ENCODE measurements around the gene DCST2. TPM values are rescaled to one million over a fixed set of nuclear protein-coding genes. Genes with fewer than 3 reads are reported as not detected.

The DCST2 gene
- polyA plus RNA-seq, 1 donor from 2014 or later = 1.8 TPM

- Histone ChIP-seq H3K4me3 (ENCODE audit: low read length) (peak overlapping the region; percentile 63), H3K9me2 (ENCODE audit: insufficient read depth, low read length) (no peaks in the 10 kb centered on the region), H3K79me2 (replicated peaks; ENCODE audit: insufficient read depth, low read length) (peaks cover 4% of the 10 kb centered on the region), H3F3A (ENCODE audit: insufficient read depth, low read length, poor library complexity, severe bottlenecking) (no peaks in the 10 kb centered on the region), H3K27me3 (ENCODE audit: insufficient read depth, low read depth, low read length) (no peaks in the 10 kb centered on the region), H3K4me2 (ENCODE audit: low read length) (no peak overlapping the region), H3K9me3 (ENCODE audit: low read length) (no peaks in the 10 kb centered on the region), H3K9ac (ENCODE audit: low read length) (peak overlapping the region; percentile 64), H3K27ac (ENCODE audit: low read length) (peak overlapping the region; percentile 72), H4K20me1 (ENCODE audit: insufficient read depth) (no peaks in the 10 kb centered on the region), H3K36me3 (ENCODE audit: insufficient read depth, low read length) (no peaks in the 10 kb centered on the region), H2AFZ (ENCODE audit: low read depth, low read length) (peak overlapping the region; percentile 14)
- TF ChIP-seq EZH2 (IDR thresholded peaks at IDR 0.05; ENCODE audit: borderline replicate concordance, insufficient read depth, low read length, poor library complexity, severe bottlenecking) = no peak
- TF ChIP-seq, protein P1, sequence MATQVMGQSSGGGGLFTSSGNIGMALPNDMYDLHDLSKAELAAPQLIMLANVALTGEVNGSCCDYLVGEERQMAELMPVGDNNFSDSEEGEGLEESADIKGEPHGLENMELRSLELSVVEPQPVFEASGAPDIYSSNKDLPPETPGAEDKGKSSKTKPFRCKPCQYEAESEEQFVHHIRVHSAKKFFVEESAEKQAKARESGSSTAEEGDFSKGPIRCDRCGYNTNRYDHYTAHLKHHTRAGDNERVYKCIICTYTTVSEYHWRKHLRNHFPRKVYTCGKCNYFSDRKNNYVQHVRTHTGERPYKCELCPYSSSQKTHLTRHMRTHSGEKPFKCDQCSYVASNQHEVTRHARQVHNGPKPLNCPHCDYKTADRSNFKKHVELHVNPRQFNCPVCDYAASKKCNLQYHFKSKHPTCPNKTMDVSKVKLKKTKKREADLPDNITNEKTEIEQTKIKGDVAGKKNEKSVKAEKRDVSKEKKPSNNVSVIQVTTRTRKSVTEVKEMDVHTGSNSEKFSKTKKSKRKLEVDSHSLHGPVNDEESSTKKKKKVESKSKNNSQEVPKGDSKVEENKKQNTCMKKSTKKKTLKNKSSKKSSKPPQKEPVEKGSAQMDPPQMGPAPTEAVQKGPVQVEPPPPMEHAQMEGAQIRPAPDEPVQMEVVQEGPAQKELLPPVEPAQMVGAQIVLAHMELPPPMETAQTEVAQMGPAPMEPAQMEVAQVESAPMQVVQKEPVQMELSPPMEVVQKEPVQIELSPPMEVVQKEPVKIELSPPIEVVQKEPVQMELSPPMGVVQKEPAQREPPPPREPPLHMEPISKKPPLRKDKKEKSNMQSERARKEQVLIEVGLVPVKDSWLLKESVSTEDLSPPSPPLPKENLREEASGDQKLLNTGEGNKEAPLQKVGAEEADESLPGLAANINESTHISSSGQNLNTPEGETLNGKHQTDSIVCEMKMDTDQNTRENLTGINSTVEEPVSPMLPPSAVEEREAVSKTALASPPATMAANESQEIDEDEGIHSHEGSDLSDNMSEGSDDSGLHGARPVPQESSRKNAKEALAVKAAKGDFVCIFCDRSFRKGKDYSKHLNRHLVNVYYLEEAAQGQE (IDR thresholded peaks at IDR 0.05; ENCODE audit: borderline replicate concordance) = no peak
- no peak for TF ChIP-seq EP300 (conservative IDR thresholded peaks at IDR 0.05; ENCODE audit: poor library complexity, severe bottlenecking)
- no peak for TF ChIP-seq TAF1 (IDR thresholded peaks at IDR 0.05; ENCODE audit: low read depth)
- TF ChIP-seq MXI1 (conservative IDR thresholded peaks at IDR 0.05; ENCODE audit: poor library complexity, severe bottlenecking) = no peak
- TF ChIP-seq SMC3 (conservative IDR thresholded peaks at IDR 0.05; ENCODE audit: poor library complexity) = no peak
- no peak for TF ChIP-seq RAD21 (conservative IDR thresholded peaks at IDR 0.05)
- no peak for TF ChIP-seq CTCF (IDR thresholded peaks at IDR 0.05; ENCODE audit: poor library complexity, severe bottlenecking)
- no peak for TF ChIP-seq POLR2AphosphoS5 (IDR thresholded peaks at IDR 0.05)
Observed at GRCh38 chr1:155069551-155070157, 36.1 kb upstream of the DCST2 start.

- H3K9ac ChIP-seq (ENCODE audit: low read length) = no peak overlapping the region
- peaks cover 8% of the 10 kb centered on the region for H3K79me2 ChIP-seq (replicated peaks; ENCODE audit: insufficient read depth, low read length)
- no peak for TF ChIP-seq RAD21 (conservative IDR thresholded peaks at IDR 0.05)
- no peak for TF ChIP-seq EZH2 (IDR thresholded peaks at IDR 0.05; ENCODE audit: borderline replicate concordance, insufficient read depth, low read length, poor library complexity, severe bottlenecking)
- no peak for TF ChIP-seq CTCF (IDR thresholded peaks at IDR 0.05; ENCODE audit: poor library complexity, severe bottlenecking)
- no peak for TF ChIP-seq POLR2AphosphoS5 (IDR thresholded peaks at IDR 0.05)
- TF ChIP-seq TAF1 (IDR thresholded peaks at IDR 0.05; ENCODE audit: low read depth) = no peak
- no peak for TF ChIP-seq MXI1 (conservative IDR thresholded peaks at IDR 0.05; ENCODE audit: poor library complexity, severe bottlenecking)
- TF ChIP-seq EP300 (conservative IDR thresholded peaks at IDR 0.05; ENCODE audit: poor library complexity, severe bottlenecking) = no peak
- no peak for TF ChIP-seq SMC3 (conservative IDR thresholded peaks at IDR 0.05; ENCODE audit: poor library complexity)
- TF ChIP-seq, protein P1 (IDR thresholded peaks at IDR 0.05; ENCODE audit: borderline replicate concordance) = no peak
- H2AFZ ChIP-seq (ENCODE audit: low read depth, low read length) = no peak overlapping the region
- H3K36me3 ChIP-seq (ENCODE audit: insufficient read depth, low read length) = no peaks in the 10 kb centered on the region
- no peaks in the 10 kb centered on the region for H3F3A ChIP-seq (ENCODE audit: insufficient read depth, low read length, poor library complexity, severe bottlenecking)
- H3K9me2 ChIP-seq (ENCODE audit: insufficient read depth, low read length) = no peaks in the 10 kb centered on the region
- no peaks in the 10 kb centered on the region for H4K20me1 ChIP-seq (ENCODE audit: insufficient read depth)
- no peak overlapping the region for H3K4me2 ChIP-seq (ENCODE audit: low read length)
- H3K27me3 ChIP-seq (ENCODE audit: insufficient read depth, low read depth, low read length) = no peaks in the 10 kb centered on the region
- H3K27ac ChIP-seq (ENCODE audit: low read length) = no peak overlapping the region
- no peaks in the 10 kb centered on the region for H3K9me3 ChIP-seq (ENCODE audit: low read length)
- H3K4me3 ChIP-seq (ENCODE audit: low read length) = no peak overlapping the region
Observed at GRCh38 chr1:155068599-155068998, 35.0 kb upstream of the DCST2 start.

Measured in neural cell (in vitro differentiated cells).